Colonic mucosa (tissue), 4 donors: ENCODE results near the gene GTF3C1. TPM values are rescaled to one million over a fixed set of nuclear protein-coding genes. Genes with fewer than 3 reads are reported as not detected.
"Not testable (repeated sequence)": the region's sequence is repeated elsewhere in the genome, so short reads cannot be mapped to it uniquely, and the experiment has no call there.

Source experiments
- DNase-seq: peaks from one replicate; pipeline ENCODE4 v3.0.0-alpha.2; 2020
- H3K27ac ChIP-seq: fragments of 200-600 bp; one replicate; pipeline ENCODE4 v1.8.0; 2021
- H3K27me3 ChIP-seq: fragments of 200-600 bp; one replicate; pipeline ENCODE4 v1.8.0; 2021
- H3K36me3 ChIP-seq: fragments of 200-600 bp; one replicate; pipeline ENCODE4 v1.8.0; 2021
- H3K4me1 ChIP-seq: fragments of 200-600 bp; one replicate; pipeline ENCODE4 v1.8.0; 2021; ENCODE audit warnings: mild to moderate bottlenecking
- H3K4me3 ChIP-seq: fragments of 200-600 bp; one replicate; pipeline ENCODE4 v1.8.0; 2021
- H3K9ac ChIP-seq, 2 donors: one replicate each; pipeline ENCODE4 v1.7.0; 2013; ENCODE audit warnings: control low read depth in 2 of 2, low read depth in 2 of 2, low read length in 2 of 2
- H3K9me3 ChIP-seq: fragments of 200-600 bp; one replicate; pipeline ENCODE4 v1.8.0; 2021
- CTCF ChIP-seq: fragments of 200-600 bp; IDR thresholded peaks from one replicate; pipeline ENCODE4 v1.8.0; 2022; ENCODE audit warnings: antibody characterized with exemption, mild to moderate bottlenecking
- intact Hi-C: fragments of 100-400 bp; cut with DNase I; formaldehyde crosslinking; loops from one replicate; pipeline ENCODE4 v1.14.1; 2022
- total RNA-seq, 2 donors: library from RNA; stranded (reverse); fragmentation: NEBNext Ultra II Directional in 1 of 2; extraction: Animal tissue kit (Norgen Biotek cat#: 25700) in 1 of 2; gene quantifications; one replicate each; pipeline ENCODE4 v1.2.1, GENCODE V29; 2021
- donor health status: healthy.
- donor health status: DM: no; HTN: no; CAD: no.
- donor health status: DM: no; HTN: no; CAD: no.

The GTF3C1 gene
- total RNA-seq, 2 donors from 2014 or later, result 40.1 to 67.8 TPM

GRCh38 chr16:27572711-27573110 lies 23.0 kb upstream of the GTF3C1 start:
- no peak overlapping the region for H3K27ac ChIP-seq
- no peaks in the 10 kb centered on the region for H3K4me1 ChIP-seq
- H3K9me3 ChIP-seq, result no peaks in the 10 kb centered on the region
- no peak for TF ChIP-seq CTCF
- H3K9ac ChIP-seq, result no peak overlapping the region
- intact Hi-C loops, result no loop called here
- H3K36me3 ChIP-seq, result no peaks in the 10 kb centered on the region
- no peaks in the 10 kb centered on the region for H3K27me3 ChIP-seq
- no peak for DNase-seq
- H3K4me3 ChIP-seq, result no peak overlapping the region

- no peaks in the 10 kb centered on the region for H3K27me3 ChIP-seq
- no peak for TF ChIP-seq CTCF
- H3K36me3 ChIP-seq, result no peaks in the 10 kb centered on the region
- no peak overlapping the region for H3K9ac ChIP-seq
- H3K4me3 ChIP-seq, result no peak overlapping the region
- DNase-seq, result no peak
- intact Hi-C loops, result no loop called here
- H3K4me1 ChIP-seq, result no peaks in the 10 kb centered on the region
- no peaks in the 10 kb centered on the region for H3K9me3 ChIP-seq
- H3K27ac ChIP-seq, result no peak overlapping the region
These were observed 22.0 kb upstream of the GTF3C1 start for GRCh38 chr16:27571433-27572326.

GRCh38 chr16:27570986-27571385 lies 21.3 kb upstream of the GTF3C1 start:
- H3K4me3 ChIP-seq, intact Hi-C loops, H3K27ac ChIP-seq, H3K9ac ChIP-seq, H3K36me3 ChIP-seq, H3K9me3 ChIP-seq, H3K4me1 ChIP-seq, H3K27me3 ChIP-seq, DNase-seq: not testable (repeated sequence)

GRCh38 chr16:27568077-27568476 lies 18.4 kb upstream of the GTF3C1 start:
- intact Hi-C loops, result no loop called here
- Histone ChIP-seq H3K9me3 (no peaks in the 10 kb centered on the region), H3K4me1 (no peaks in the 10 kb centered on the region), H3K36me3 (no peaks in the 10 kb centered on the region), H3K27ac (no peak overlapping the region), H3K27me3 (no peaks in the 10 kb centered on the region), H3K9ac (no peak overlapping the region), H3K4me3 (no peak overlapping the region)
- no peak for DNase-seq
- TF ChIP-seq CTCF, result no peak

GRCh38 chr16:27566417-27566816 lies 16.7 kb upstream of the GTF3C1 start:
- intact Hi-C loops, result no loop called here
- no peak overlapping the region for H3K9ac ChIP-seq
- H3K27me3 ChIP-seq, result no peaks in the 10 kb centered on the region
- H3K36me3 ChIP-seq, result no peaks in the 10 kb centered on the region
- peak; percentile 60 for DNase-seq
- no peak for TF ChIP-seq CTCF
- H3K27ac ChIP-seq, result no peak overlapping the region
- H3K4me3 ChIP-seq, result no peak overlapping the region
- H3K9me3 ChIP-seq, result no peaks in the 10 kb centered on the region
- no peaks in the 10 kb centered on the region for H3K4me1 ChIP-seq

- Histone ChIP-seq H3K4me1 (no peaks in the 10 kb centered on the region), H3K4me3 (no peak overlapping the region), H3K9me3 (no peaks in the 10 kb centered on the region), H3K9ac (no peak overlapping the region), H3K36me3 (no peaks in the 10 kb centered on the region), H3K27me3 (no peaks in the 10 kb centered on the region), H3K27ac (no peak overlapping the region)
- TF ChIP-seq CTCF, result no peak
- DNase-seq, result no peak
- intact Hi-C loops, result no loop called here
These were observed 14.5 kb upstream of the GTF3C1 start for GRCh38 chr16:27564224-27564623.
